Effector memory CD8-positive, alpha-beta T cell (primary cell): Measurements from ENCODE around the gene NSMF.

Experiments
- ATAC-seq: fragments of 150-1000 bp; cut with Tn5 transposase; replicated peaks from 2 replicates; pipeline ENCODE4 v1.10.0; 2021; ENCODE audit warnings: mild to moderate bottlenecking, moderate library complexity
- DNase-seq, 3 experiments: peaks; one replicate each; pipeline ENCODE4 v3.0.0; 2021
- H3K27ac Mint-ChIP-seq, 2 donors: one replicate each; pipeline ENCODE4 v1.8.0; 2022; ENCODE audit warnings: mild to moderate bottlenecking in 2 of 2, mixed read lengths in 2 of 2, moderate library complexity in 2 of 2
- H3K27me3 Mint-ChIP-seq, 2 donors: one replicate each; pipeline ENCODE4 v1.8.0; 2022; ENCODE audit warnings: mixed read lengths in 2 of 2
- H3K36me3 Mint-ChIP-seq: one replicate; pipeline ENCODE4 v1.8.0; 2022; ENCODE audit warnings: mild to moderate bottlenecking, moderate library complexity, mixed read lengths; ENCODE audit not compliant: insufficient read depth
- H3K4me1 Mint-ChIP-seq, 2 donors: one replicate each; pipeline ENCODE4 v1.8.0; 2022; ENCODE audit warnings: low read depth in 2 of 2, mixed read lengths in 2 of 2
- H3K4me3 Mint-ChIP-seq, 2 donors: one replicate each; pipeline ENCODE4 v1.8.0; 2022; ENCODE audit warnings: mild to moderate bottlenecking in 2 of 2, mixed read lengths in 2 of 2, moderate library complexity in 2 of 2
- H3K9me3 Mint-ChIP-seq, 2 donors: one replicate each; pipeline ENCODE4 v1.8.0; 2022; ENCODE audit warnings: mixed read lengths in 2 of 2

NSMF gene

DNA sequence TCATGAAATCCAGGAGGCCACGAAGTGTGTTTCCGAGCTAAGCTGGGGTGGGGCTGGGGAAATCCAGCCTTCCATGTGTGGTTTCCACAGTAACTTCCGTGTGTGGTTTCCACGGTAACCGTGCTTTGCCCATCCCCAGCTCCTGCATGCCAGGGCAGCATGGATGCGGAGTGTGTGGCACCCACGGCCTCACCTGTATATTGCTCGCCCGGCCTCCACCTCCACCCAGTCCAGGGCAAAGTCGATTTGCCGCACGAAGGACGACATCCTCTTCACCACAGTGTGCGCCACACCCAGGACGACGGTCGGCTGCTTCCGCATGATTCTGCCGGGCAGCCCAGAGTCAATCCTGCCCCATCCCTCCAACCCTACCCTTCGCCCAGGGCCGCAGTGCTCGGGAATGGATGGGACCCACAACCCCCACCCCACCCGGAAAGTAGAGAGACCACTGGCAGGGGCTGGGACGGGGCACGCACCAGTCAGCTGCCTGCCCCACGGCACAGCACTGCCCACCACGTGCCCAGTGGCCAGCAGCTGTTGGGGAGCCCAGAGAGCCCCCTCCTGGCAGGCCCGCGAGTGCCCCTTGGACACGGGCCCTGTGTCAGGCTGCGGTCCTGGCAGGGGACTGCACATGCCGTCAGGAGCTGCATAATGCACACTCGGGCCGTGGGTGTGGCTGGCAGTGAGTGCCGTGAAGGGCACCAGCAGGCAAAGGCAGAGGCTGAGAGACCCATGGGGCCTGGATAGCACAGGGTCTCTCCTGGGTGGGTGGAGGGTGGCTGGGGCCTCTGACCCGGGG lies 39.0 kb upstream of the NSMF start:
- no peaks in the 10 kb centered on the region for H3K27me3 Mint-ChIP-seq
- no peak overlapping the region for H3K4me3 Mint-ChIP-seq
- peaks cover 10 to 12% of the 10 kb centered on the region in 2 donors for H3K4me1 Mint-ChIP-seq

DNA sequence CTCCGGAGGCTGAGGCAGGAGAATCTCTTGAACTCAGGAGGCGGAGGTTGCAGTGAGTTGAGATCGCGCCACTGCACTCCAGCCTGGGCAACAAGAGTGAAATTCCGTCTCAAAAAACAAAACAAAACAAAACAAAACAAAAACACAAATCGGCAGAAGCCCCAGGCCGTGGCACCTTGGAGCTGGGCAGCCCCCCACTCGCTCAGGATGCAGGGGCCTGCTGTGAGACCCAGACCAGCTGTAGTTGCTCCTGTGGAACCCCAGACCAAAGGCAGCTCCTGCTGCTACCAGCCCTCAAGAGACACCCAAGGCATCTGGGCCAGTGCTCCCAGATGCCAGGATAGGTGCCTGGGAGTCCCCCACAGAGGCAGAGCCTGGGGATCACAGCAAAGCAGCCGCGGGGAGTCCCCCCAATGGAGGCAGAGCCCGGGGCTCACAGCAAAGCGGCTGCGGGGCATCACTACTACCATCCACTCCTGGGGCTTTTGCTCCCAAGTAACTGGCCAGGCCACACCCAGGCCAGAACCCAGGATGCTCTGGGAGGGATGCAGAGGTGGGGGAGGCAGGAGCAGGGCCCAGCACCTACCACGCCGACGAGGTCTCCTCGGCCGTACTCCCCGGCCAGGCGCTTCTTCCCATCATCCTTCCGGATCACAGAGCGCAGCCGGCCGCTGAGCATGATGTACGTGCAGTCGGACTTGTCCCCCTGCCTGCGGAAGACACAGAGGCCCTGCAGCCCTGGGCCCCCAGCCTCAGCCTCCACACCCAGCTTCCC lies 37.7 kb upstream of the NSMF start:
- Mint-ChIP-seq H3K36me3 (peaks cover 7% of the 10 kb centered on the region), H3K27ac (no peak overlapping the region), H3K9me3 (no peaks in the 10 kb centered on the region), H3K4me1 (peaks cover 4 to 6% of the 10 kb centered on the region in 2 donors), H3K27me3 (no peaks in the 10 kb centered on the region), H3K4me3 (no peak overlapping the region)
- DNase-seq (no peak), ATAC-seq (no peak)

More for the DNA sequence above, 39.0 kb upstream of the NSMF start:
- ATAC-seq (no peak), DNase-seq (no peak)
- peaks cover 21% of the 10 kb centered on the region for H3K36me3 Mint-ChIP-seq
- H3K27ac Mint-ChIP-seq: no peak overlapping the region
- no peaks in the 10 kb centered on the region for H3K9me3 Mint-ChIP-seq

DNA sequence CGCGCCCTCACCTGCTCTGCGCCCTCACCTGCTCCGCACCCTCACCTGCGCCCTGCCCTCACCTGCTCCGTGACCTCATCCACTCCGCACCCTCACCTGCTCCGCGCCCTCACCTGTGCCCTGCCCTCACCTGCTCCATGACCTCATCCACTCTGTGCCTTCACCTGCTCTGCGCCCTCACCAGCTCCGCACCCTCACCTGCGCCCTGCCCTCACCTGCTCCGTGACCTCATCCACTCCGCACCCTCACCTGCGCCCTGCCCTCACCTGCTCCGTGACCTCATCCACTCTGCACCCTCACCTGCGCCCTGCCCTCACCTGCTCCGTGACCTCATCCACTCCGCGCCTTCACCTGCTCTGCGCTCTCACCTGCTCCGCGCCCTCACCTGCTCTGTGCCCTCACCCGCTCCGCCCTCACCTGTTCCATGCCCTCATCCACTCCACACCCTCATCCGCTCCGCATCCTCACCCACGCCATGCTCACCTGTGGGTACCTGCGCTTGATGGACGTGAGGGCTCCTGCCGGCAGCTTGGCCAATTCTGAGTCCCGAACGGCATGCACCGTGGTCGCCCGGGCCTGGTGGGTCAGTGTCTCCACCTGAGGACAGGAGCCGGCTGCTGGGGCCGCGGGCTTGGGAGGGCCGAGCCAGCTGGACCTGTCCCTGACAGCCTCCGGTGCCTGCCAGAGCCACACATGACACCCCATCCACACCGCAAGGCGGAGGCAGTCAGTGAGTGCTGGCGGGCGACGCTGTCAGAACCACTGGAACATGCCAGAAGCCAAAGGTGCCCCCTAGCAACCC lies 35.6 kb upstream of the NSMF start:
- Mint-ChIP-seq H3K9me3 (no peaks in the 10 kb centered on the region), H3K36me3 (peaks cover 5% of the 10 kb centered on the region), H3K4me1 (peaks cover 4 to 11% of the 10 kb centered on the region in 2 donors), H3K4me3 (no peak overlapping the region), H3K27ac (peak overlapping the region in 1 of 2 donors; percentile 55), H3K27me3 (no peaks in the 10 kb centered on the region)
- DNase-seq (no peak), ATAC-seq (no peak)

DNA sequence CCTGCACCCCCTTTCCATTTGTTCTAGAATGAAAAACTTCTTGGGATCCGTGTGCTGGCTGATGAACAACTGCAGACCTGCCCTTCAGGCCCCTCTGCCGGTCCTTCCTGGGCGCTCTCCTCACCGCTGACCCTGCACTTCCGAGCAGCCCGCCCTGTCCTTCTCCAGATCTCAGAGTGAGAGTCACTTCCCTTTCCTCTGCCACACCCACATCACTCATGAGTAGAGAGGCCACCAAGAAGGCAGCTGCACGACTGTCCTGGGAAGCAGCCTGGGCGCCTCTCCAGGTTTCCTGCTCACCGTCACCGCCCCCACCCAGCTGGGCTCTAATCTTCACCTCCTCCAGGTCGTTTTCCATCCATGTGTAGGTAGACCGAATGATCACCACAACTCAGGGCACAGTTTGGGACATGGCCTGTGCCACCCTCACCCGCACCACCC lies 35.0 kb upstream of the NSMF start:
- Mint-ChIP-seq H3K27me3 (no peaks in the 10 kb centered on the region), H3K4me1 (peaks cover 3 to 11% of the 10 kb centered on the region in 2 donors), H3K9me3 (no peaks in the 10 kb centered on the region), H3K27ac (peak overlapping the region in 1 of 2 donors; percentile 55), H3K36me3 (peaks cover 5% of the 10 kb centered on the region), H3K4me3 (no peak overlapping the region)
- no peak for ATAC-seq
- no peak for DNase-seq

- peaks cover 0 to 11% of the 10 kb centered on the region in 2 donors for H3K4me1 Mint-ChIP-seq
- no peak for ATAC-seq
Observed at GRCh38 chr9:137493364-137494103, 34.4 kb upstream of the NSMF start.

DNA sequence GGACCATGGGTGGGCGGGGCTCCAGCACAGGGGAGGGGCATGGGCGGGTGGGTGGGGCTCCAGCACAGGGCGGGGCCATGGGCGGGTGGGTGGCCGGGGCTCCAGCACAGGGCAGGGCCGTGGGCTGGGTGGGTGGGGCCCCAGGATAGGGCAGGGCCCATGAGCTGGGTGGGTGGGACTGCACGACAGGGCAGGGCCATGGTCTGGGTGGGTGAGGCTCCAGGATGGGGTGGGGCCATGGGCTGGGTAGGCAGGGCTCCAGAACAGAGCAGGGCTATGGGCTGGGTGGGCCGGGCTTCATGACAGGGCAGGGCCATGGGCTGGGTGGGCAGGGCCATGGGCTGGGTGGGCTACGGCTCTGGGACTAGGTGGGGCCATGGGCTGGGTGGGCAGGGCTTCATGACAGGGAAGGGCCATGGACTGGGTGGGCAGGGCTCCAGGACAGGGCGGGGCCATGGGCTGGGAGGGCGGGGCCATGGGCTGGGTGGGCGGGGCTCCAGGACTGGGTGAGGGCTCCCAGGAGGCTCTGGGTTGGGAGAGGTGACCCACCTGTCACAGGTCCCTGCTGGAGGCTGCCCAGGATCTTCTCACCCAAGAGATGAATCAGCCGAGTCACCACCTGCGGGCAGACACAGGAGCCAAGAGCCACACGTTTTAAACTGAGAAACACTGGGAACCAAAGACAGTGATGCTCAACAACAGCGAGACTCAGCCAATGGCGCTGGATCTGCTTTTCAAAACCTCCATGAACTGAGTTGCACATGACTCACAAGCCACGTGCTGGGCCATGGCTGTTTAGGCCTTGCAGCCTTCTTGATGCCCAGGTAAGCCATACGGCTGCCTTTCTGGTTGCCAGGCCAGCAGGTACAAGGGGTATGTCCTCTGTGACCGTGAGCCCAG lies 33.6 kb upstream of the NSMF start:
- H3K27me3 Mint-ChIP-seq: no peaks in the 10 kb centered on the region
- DNase-seq (no peak), ATAC-seq (peak; percentile 61)
- H3K4me1 Mint-ChIP-seq: peaks cover 0 to 11% of the 10 kb centered on the region in 2 donors
- no peaks in the 10 kb centered on the region for H3K9me3 Mint-ChIP-seq
- H3K4me3 Mint-ChIP-seq: no peak overlapping the region
- peaks cover 5% of the 10 kb centered on the region for H3K36me3 Mint-ChIP-seq
- no peak overlapping the region for H3K27ac Mint-ChIP-seq

More at GRCh38 chr9:137493364-137494103, 34.4 kb upstream of the NSMF start:
- no peaks in the 10 kb centered on the region for H3K9me3 Mint-ChIP-seq
- no peak for DNase-seq
- H3K4me3 Mint-ChIP-seq: no peak overlapping the region
- H3K27ac Mint-ChIP-seq: peak overlapping the region in 1 of 2 donors; percentile 55
- peaks cover 5% of the 10 kb centered on the region for H3K36me3 Mint-ChIP-seq
- H3K27me3 Mint-ChIP-seq: no peaks in the 10 kb centered on the region

DNA sequence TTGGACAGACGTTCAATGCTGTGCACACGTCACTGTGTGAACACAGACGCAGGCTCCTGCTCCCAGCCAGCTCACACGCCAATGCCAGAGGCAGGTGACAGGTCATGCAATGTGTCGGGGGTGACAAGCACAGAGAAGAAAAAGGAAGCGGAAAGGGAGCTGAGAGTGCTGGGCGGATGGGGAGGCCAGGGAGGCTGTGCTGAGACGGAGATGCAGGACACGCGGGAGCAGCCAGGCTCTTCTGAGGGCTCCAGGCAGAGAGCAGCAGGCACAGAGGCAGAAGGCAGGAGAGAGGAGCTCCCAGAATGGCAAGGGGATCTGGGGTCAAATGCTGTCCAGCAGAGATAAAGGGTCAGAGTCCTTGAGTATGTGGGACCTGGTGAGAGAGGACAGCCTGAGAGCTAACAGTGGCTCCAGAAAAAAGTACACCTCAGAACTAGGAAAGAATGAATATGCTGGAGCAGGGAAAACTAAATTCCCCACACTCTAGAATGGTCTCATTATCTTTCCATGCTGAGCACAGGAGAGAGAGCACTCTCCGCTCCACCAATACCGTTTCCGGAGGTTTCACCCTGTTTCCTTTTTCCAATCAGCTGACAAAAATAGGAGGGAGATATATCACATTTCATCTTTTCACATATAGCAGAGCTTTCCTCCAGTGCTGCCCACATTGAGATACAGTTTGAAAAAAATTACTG lies 32.8 kb upstream of the NSMF start:
- Mint-ChIP-seq H3K36me3 (peaks cover 5% of the 10 kb centered on the region), H3K4me3 (no peak overlapping the region), H3K4me1 (peaks cover 0 to 11% of the 10 kb centered on the region in 2 donors), H3K27ac (no peak overlapping the region), H3K27me3 (no peaks in the 10 kb centered on the region), H3K9me3 (no peaks in the 10 kb centered on the region)
- DNase-seq (no peak), ATAC-seq (no peak)

- no peak for ATAC-seq
- peaks cover 0 to 11% of the 10 kb centered on the region in 2 donors for H3K4me1 Mint-ChIP-seq
- no peaks in the 10 kb centered on the region for H3K27me3 Mint-ChIP-seq
- no peak overlapping the region for H3K27ac Mint-ChIP-seq
- DNase-seq: no peak
- H3K9me3 Mint-ChIP-seq: no peaks in the 10 kb centered on the region
- H3K36me3 Mint-ChIP-seq: no peaks in the 10 kb centered on the region
- no peak overlapping the region for H3K4me3 Mint-ChIP-seq
Observed at GRCh38 chr9:137490532-137491186, 31.5 kb upstream of the NSMF start.

DNA sequence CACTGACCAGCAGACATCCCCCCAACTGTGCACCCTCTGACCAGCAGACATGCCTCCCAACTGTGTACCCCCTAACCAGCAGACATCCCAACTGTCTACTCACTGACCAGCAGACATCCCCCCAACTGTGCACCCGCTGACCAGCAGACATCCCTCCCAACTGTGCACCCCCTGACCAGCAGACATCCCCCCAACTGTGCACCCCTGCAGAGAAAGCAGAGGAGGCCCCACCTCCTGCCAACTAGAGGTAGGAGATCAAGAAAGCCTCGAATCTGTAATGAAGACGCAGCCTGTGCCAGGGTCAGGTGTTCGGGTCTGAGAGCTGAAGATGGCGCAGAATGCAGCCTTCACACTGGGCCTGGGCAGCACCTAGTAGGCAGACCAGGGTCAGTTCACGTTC lies 29.8 kb upstream of the NSMF start:
- Mint-ChIP-seq H3K9me3 (no peaks in the 10 kb centered on the region), H3K4me3 (no peak overlapping the region), H3K4me1 (peaks cover 0 to 5% of the 10 kb centered on the region in 2 donors), H3K27ac (no peak overlapping the region), H3K36me3 (no peaks in the 10 kb centered on the region), H3K27me3 (no peaks in the 10 kb centered on the region)
- no peak for ATAC-seq
- DNase-seq: no peak

- H3K4me3 Mint-ChIP-seq: no peak overlapping the region
- peaks cover 0 to 5% of the 10 kb centered on the region in 2 donors for H3K4me1 Mint-ChIP-seq
Observed at GRCh38 chr9:137488327-137488653, 29.2 kb upstream of the NSMF start.

GRCh38 chr9:137487454-137488326 lies 28.6 kb upstream of the NSMF start:
- ATAC-seq: no peak
- H3K27ac Mint-ChIP-seq: no peak overlapping the region
- H3K27me3 Mint-ChIP-seq: no peaks in the 10 kb centered on the region
- no peaks in the 10 kb centered on the region for H3K36me3 Mint-ChIP-seq
- no peak overlapping the region for H3K4me3 Mint-ChIP-seq
- DNase-seq: no peak
- no peaks in the 10 kb centered on the region for H3K9me3 Mint-ChIP-seq
- H3K4me1 Mint-ChIP-seq: peaks cover 0 to 5% of the 10 kb centered on the region in 2 donors

More at GRCh38 chr9:137488327-137488653, 29.2 kb upstream of the NSMF start:
- Mint-ChIP-seq H3K27me3 (no peaks in the 10 kb centered on the region), H3K36me3 (no peaks in the 10 kb centered on the region), H3K9me3 (no peaks in the 10 kb centered on the region), H3K27ac (no peak overlapping the region)
- ATAC-seq: no peak
- no peak for DNase-seq
